Ovary (tissue), 9 donors: ENCODE results near the gene CHCHD3. TPM values are rescaled to one million over a fixed set of nuclear protein-coding genes. Genes with fewer than 3 reads are reported as not detected.

ENCODE experiments used
- DNase-seq, 5 donors: peaks; one replicate each; pipeline ENCODE4 v3.0.0-alpha.2; 2019 to 2020
- H3K27ac ChIP-seq, 2 donors: fragments of 200-600 bp; one replicate each; pipeline versions ENCODE4 v1.5.1 to v1.8.0; 2019 to 2022
- H3K27me3 ChIP-seq: fragments of 200-600 bp; one replicate; pipeline ENCODE4 v1.8.0; 2022
- H3K36me3 ChIP-seq: fragments of 200-600 bp; sonication (generic); one replicate; pipeline ENCODE4 v1.5.1; 2019
- H3K4me1 ChIP-seq: one replicate; pipeline ENCODE4 v1.8.1; 2013; ENCODE audit warnings: mild to moderate bottlenecking, moderate library complexity; ENCODE audit not compliant: insufficient read depth
- H3K4me3 ChIP-seq: fragments of 200-600 bp; sonication (generic); one replicate; pipeline ENCODE4 v1.5.1; 2017
- H3K9me3 ChIP-seq, 2 donors: fragments of 200-600 bp in 1 of 2; sonication (generic) in 1 of 2; one replicate each; pipeline versions ENCODE4 v1.5.1 to v1.8.1; 2013 to 2019; ENCODE audit warnings: mild to moderate bottlenecking in 1 of 2, moderate library complexity in 1 of 2
- EP300 ChIP-seq: sonication (generic); formaldehyde crosslinking; IDR thresholded peaks from one replicate; pipeline ENCODE4 v1.6.1; 2017; ENCODE audit warnings: antibody characterized with exemption
- POLR2A ChIP-seq: fragments of 450-650 bp; IDR thresholded peaks from one replicate; pipeline ENCODE4 v1.6.1; 2017; ENCODE audit warnings: antibody characterized with exemption, mild to moderate bottlenecking, moderate library complexity
- WGBS, 3 donors: extraction: QIAGEN DNeasy Blood & Tissue Kit in 1 of 3; methylation state at CpG; one replicate each; pipeline versions ENCODE4 v1.1.5 to v1.1.7; 2013 to 2017; 5-methylcytosine and 5-hydroxymethylcytosine counted together
- intact Hi-C, 4 donors: fragments of 100-400 bp; cut with DNase I; formaldehyde crosslinking; loops; one replicate each; pipeline versions ENCODE4 v1.11.0 to v1.15.1; 2022 to 2023
- polyA plus RNA-seq, 2 donors: library from polyadenylated mRNA; stranded (reverse); fragments of 200-250 nt in 1 of 2; fragments of 350-450 nt in 1 of 2; fragmentation: Illumina TruSeq in 1 of 2; extraction: RNeasy Lipid Tissue Mini Kit (QIAGEN cat#74804) in 1 of 2; gene quantifications; one replicate each; pipeline ENCODE4 v1.2.3, GENCODE V29; 2013 to 2014
- total RNA-seq, 7 donors: library from RNA; depleted of rRNA in 2 of 7; stranded (reverse); fragments of >200 nt in 2 of 7; fragmentation: NEBNext Ultra II Directional in 3 of 7; extraction: Animal tissue kit (Norgen Biotek cat#: 25700) in 3 of 7; gene quantifications; one replicate each; pipeline versions ENCODE4 v1.1.0 to v1.2.4, GENCODE V29; 2016 to 2023
- TF ChIP-seq, protein P1 (sequence below), 3 donors: fragments of 450-650 bp in 2 of 3; fragments of 200-600 bp in 1 of 3; IDR thresholded peaks; one replicate each; pipeline versions ENCODE4 v1.5.1 to v1.8.0; 2016 to 2022; ENCODE audit warnings: antibody characterized with exemption in 3 of 3, mild to moderate bottlenecking in 1 of 3
- donor health status: DM: no; HTN: no; CAD: no; lungs with moderate emphysema.
- donor health status: DM: no; HTN: no; CAD: no.
- donor health status: Bipolar disorder and iron deficiency.
- donor health status: DM: yes; HTN: yes; CAD: no.
- donor health status: DM: no; HTN: no; CAD: no.
- donor health status: DM: yes; HTN: yes; CAD: no.

Gene CHCHD3
- total and polyA plus RNA-seq, 9 donors, result 31.4 to 59.1 (median 36.7) TPM

DNA sequence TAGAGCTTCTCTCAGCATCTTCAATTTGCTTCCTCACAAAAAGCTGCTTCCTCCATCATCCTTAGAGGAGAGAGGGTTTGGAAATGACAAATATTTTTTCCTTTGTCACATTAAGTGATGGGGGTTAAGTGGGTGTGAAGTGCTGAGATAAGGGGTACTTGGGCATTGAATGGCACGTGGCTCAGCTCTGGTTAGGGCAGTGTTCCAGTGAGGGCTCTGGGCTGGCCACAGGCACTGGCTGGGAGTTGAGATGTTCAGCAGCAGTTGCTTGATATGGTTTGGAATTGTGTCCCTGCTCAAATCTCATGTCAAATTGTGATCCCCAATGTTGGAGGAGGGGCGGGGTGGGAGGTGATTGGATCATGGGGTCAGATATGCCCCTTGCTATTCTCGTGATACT, 33.7 kb upstream of the CHCHD3 start:
- Histone ChIP-seq H3K27me3 (no peaks in the 10 kb centered on the region), H3K9me3 (no peaks in the 10 kb centered on the region), H3K4me3 (no peak overlapping the region), H3K27ac (no peak overlapping the region), H3K4me1 (no peaks in the 10 kb centered on the region), H3K36me3 (no peaks in the 10 kb centered on the region)
- no peak for DNase-seq
- intact Hi-C loops, result no loop called here
- TF ChIP-seq, protein P1, sequence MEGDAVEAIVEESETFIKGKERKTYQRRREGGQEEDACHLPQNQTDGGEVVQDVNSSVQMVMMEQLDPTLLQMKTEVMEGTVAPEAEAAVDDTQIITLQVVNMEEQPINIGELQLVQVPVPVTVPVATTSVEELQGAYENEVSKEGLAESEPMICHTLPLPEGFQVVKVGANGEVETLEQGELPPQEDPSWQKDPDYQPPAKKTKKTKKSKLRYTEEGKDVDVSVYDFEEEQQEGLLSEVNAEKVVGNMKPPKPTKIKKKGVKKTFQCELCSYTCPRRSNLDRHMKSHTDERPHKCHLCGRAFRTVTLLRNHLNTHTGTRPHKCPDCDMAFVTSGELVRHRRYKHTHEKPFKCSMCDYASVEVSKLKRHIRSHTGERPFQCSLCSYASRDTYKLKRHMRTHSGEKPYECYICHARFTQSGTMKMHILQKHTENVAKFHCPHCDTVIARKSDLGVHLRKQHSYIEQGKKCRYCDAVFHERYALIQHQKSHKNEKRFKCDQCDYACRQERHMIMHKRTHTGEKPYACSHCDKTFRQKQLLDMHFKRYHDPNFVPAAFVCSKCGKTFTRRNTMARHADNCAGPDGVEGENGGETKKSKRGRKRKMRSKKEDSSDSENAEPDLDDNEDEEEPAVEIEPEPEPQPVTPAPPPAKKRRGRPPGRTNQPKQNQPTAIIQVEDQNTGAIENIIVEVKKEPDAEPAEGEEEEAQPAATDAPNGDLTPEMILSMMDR (IDR thresholded peaks at IDR 0.05), result no peak
- TF ChIP-seq POLR2A, result no peak
- TF ChIP-seq EP300, result no peak
- WGBS, 3 donors, result 50 to 65% (median 57%) methylated on average over 3 of the region's 3 CpGs

DNA sequence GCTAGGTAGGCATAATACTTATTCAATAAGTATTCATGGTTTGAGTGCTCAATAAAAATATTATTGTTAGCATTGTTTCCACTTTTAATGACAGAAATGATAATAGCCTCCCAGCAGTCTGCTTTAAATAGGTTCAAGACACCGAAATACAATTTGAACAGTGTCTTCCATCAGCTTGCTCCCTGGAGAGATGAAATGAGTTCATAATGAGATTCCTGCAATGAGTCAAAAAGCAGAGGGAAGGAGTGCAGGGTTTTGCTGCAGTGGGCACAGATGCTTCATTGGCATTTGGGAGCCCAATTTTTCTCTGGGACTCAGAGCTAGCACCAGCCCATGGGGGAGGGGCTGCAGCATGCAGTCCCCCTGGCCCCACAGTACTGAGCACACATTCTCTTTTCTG, 32.6 kb upstream of the CHCHD3 start:
- intact Hi-C loops, result no loop called here
- H3K9me3 ChIP-seq, result no peaks in the 10 kb centered on the region
- H3K27me3 ChIP-seq, result no peaks in the 10 kb centered on the region
- no peak overlapping the region for H3K4me3 ChIP-seq
- no peak overlapping the region for H3K27ac ChIP-seq
- WGBS, 3 donors, result 60 to 73% (median 66%) methylated on average over 1 of the region's 1 CpG
- H3K4me1 ChIP-seq, result no peaks in the 10 kb centered on the region
- no peak for TF ChIP-seq EP300
- no peaks in the 10 kb centered on the region for H3K36me3 ChIP-seq
- DNase-seq, result no peak

DNA sequence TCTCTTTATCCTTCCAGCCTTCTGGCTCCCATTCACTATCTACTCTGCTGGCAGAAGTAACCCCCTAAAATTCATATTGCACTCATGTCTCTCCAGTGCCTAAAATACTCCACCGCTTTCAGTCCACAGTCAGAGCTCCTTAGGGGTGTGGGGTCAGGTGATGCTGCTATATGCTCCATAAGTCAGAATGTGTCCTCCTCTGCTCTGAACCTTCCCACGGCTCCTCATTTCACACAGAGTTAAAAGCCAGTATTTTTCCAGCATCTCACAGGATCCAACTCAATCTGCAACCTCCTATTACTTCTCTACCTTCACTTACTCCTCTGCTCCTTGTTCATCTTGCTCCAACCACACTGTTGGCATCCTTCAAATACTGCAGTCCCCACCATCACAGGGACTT, 31.1 kb upstream of the CHCHD3 start:
- Histone ChIP-seq H3K27me3 (no peaks in the 10 kb centered on the region), H3K36me3 (no peaks in the 10 kb centered on the region), H3K4me1 (no peaks in the 10 kb centered on the region), H3K4me3 (no peak overlapping the region), H3K9me3 (no peaks in the 10 kb centered on the region), H3K27ac (no peak overlapping the region)
- intact Hi-C loops, result no loop called here
- no peak for TF ChIP-seq EP300
- TF ChIP-seq, protein P1 (IDR thresholded peaks at IDR 0.05), result no peak
- no peak for TF ChIP-seq POLR2A
- no peak for DNase-seq
- WGBS, 3 donors, result 79 to 87% (median 85%) methylated on average over 2 of the region's 2 CpGs

DNA sequence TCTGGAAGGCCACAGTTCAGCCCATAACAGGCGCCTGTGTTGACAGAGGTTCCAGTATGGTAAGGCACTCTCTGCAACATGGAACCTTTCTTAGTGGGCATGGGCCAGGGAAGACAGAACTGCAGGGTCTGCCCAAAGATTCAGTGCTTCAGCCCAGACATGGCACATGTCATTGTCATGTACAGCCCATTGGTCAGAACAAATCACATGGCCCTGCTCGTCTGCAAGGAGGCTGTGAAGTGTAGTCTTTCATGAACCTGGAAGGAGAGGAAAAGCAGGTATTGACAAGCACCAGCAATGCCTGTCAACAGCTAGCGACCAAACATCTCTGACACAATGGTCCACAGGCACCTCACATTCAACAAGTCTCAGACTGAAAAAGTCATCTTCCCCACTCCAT, 30.4 kb upstream of the CHCHD3 start:
- no peak overlapping the region for H3K4me3 ChIP-seq
- no peak for TF ChIP-seq POLR2A
- no peak for TF ChIP-seq EP300
- TF ChIP-seq, protein P1 (IDR thresholded peaks at IDR 0.05), result no peak
- H3K27ac ChIP-seq, result no peak overlapping the region
- no peaks in the 10 kb centered on the region for H3K9me3 ChIP-seq
- intact Hi-C loops, result no loop called here
- no peaks in the 10 kb centered on the region for H3K4me1 ChIP-seq
- WGBS, 3 donors, result 70 to 87% (median 80%) methylated on average over 3 of the region's 3 CpGs
- no peaks in the 10 kb centered on the region for H3K27me3 ChIP-seq
- DNase-seq, result no peak
- H3K36me3 ChIP-seq, result no peaks in the 10 kb centered on the region

DNA sequence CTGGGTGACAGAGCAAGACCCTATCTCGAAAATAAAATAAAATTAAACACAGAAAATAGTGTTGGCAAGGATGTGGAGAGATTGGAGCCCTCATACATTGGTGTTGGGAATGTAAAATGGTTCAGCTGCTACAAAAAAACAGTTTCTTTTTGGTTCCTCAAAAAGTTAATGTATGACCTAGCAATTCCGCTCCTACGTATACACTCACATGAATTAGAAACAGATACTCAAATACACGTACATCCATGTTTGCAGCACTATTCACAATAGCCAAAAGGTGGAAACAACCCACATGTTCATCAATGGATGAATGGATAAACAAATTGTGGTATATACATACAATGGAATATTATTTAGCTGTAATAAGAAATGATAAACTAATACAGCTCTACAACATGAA, 28.4 kb upstream of the CHCHD3 start:
- TF ChIP-seq EP300 (no peak), POLR2A (no peak)
- TF ChIP-seq, protein P1 (IDR thresholded peaks at IDR 0.05), result no peak
- Histone ChIP-seq H3K4me1 (no peaks in the 10 kb centered on the region), H3K27me3 (no peaks in the 10 kb centered on the region), H3K36me3 (no peaks in the 10 kb centered on the region), H3K27ac (no peak overlapping the region), H3K9me3 (no peaks in the 10 kb centered on the region), H3K4me3 (no peak overlapping the region)
- intact Hi-C loops, result no loop called here
- WGBS, 3 donors, result 83 to 91% (median 88%) methylated on average over 4 of the region's 4 CpGs
- DNase-seq, result no peak
